AG08396 (cell line): ENCODE measurements around the gene CYB5D1.
"Not testable (repeated sequence)": the region's sequence is repeated elsewhere in the genome, so short reads cannot be mapped to it uniquely, and the experiment has no call there.

Source experiments
- DNase-seq: peaks from one replicate; pipeline ENCODE4 v3.0.0; 2012; ENCODE audit warnings: low spot score, mixed read lengths

The CYB5D1 gene

GRCh38 chr17:7857713-7858521 lies at the start of gene CYB5D1:
Gene CYB5D1, plus strand, starts transcription at chr17:7858003. Its CDS starts 132 bp downstream, at chr17:7858135.
- peak; percentile 80 for DNase-seq

- DNase-seq, result no peak
Observed at GRCh38 chr17:7809086-7809790, 48.6 kb upstream of the CYB5D1 start.

DNA sequence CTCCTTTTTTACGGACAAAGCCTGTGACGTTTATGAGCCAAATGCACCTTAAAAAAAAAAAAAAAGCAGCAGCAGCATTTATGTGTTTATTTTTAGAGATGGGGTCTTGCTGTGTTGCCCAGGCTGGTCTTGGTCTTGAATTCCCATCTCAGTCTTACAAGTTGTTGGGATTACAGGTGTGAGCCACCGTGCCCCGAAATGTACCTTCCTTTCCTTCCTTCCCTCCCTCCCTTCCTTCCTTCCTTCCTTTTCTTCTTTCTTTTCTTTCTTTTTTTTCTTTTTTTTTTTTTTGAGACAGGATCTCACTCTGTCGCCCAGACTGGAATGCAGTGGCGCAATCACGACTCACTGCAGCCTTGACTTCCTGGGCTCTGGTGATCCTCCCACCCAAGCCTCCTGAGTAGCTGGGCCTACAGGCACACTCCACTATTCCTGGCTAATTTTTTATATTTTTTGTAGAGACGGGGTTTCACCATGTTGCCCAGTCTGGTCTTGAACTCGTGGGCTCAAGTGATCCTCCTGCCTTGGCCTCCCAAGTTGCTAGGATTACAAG lies 47.9 kb upstream of the CYB5D1 start:
- DNase-seq, result not testable (repeated sequence)

- no peak for DNase-seq
Observed at GRCh38 chr17:7811251-7811650, 46.6 kb upstream of the CYB5D1 start.

GRCh38 chr17:7814969-7815368 lies 42.8 kb upstream of the CYB5D1 start:
- no peak for DNase-seq

DNA sequence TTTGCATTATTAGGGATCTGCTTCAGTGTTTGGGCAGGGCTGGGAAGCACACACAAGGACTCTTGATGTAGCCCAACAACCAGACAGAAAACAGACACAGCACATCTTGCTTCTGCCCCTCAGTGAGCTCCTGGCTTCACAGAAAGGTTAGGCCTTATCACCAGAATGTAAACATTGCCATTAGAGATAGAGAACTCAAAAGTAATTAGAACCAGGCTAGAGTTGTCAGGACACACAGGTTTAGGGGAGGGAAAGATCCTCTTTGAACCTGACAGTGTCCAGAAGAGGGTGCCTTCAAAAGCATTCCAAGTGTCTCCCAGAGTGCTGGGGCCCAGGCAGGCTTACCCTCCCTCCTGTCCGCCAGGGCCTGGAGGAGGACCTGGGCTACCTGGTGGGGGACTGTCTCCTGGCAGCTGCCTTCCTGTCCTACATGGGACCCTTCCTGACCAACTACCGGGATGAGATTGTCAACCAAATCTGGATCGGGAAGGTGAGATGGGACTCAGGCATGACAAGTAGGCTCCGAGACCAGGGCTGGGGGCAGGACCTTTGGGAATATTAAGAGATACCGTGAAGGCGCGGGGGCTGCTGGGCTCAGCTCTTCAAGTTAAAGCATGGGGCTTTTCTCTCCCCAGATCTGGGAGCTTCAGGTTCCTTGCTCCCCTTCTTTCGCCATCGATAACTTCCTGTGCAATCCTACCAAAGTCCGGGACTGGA lies 40.7 kb upstream of the CYB5D1 start:
- DNase-seq, result no peak

- DNase-seq, result no peak
Observed at GRCh38 chr17:7817643-7817964, 40.2 kb upstream of the CYB5D1 start.

DNA sequence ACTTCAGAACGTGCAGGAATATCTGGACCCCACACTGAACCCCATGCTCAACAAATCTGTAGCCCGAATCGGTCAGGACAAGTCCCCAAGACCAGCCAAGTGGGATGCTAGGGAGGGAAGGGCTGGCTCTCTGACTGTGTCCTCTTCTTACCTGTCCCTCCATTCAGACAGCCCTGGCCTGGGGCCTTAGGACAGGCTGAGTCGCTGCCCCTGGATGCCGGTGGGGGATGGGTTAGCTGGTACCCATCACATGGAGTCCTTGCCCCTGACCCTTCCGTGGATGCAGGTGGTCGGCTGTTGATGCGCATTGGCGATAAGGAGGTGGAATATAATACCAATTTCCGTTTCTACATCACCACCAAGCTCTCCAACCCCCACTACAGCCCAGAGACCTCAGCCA lies 39.8 kb upstream of the CYB5D1 start:
- DNase-seq, result no peak

- DNase-seq, result no peak
Observed at GRCh38 chr17:7818746-7819645, 38.8 kb upstream of the CYB5D1 start.

- no peak for DNase-seq
Observed at GRCh38 chr17:7820231-7820630, 37.6 kb upstream of the CYB5D1 start.

- DNase-seq, result no peak
Observed at GRCh38 chr17:7822126-7822525, 35.7 kb upstream of the CYB5D1 start.

GRCh38 chr17:7823581-7824001 lies 34.2 kb upstream of the CYB5D1 start:
- DNase-seq, result no peak

DNA sequence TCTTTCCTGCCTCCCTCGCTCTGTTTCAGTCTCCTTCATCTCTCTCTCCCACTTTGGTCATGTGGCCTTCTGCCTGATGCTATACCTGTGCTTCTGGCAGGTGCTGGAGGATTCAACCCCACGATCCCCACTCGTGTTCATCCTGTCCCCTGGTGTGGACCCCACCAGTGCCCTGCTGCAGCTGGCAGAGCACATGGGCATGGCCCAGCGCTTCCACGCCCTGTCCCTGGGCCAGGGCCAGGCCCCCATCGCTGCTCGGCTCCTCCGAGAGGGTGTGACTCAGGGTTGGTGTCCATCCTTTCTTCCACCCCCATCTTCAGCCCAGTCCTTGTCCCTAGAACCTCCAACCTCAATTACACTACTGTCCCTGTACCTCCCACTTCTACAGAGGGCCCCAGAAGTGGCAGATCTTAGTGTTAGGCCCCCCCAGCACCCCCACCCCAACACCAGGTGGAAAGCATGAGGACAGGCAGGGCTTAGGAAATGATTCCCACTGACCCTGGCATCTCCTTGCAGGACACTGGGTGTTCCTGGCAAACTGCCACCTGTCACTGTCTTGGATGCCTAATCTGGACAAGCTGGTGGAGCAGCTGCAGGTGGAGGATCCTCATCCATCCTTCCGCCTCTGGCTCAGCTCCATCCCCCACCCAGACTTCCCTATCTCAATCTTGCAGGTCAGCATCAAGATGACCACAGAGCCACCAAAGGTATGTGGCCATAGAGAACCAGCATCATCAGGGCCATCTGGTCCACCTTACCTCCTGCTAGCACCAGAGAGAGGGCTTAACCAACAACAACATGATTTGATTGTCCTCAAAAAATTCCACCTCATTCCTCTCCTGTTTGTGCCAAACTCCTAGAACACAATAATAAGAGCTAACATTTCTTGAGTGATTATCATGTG lies 33.5 kb upstream of the CYB5D1 start:
- DNase-seq, result no peak

DNA sequence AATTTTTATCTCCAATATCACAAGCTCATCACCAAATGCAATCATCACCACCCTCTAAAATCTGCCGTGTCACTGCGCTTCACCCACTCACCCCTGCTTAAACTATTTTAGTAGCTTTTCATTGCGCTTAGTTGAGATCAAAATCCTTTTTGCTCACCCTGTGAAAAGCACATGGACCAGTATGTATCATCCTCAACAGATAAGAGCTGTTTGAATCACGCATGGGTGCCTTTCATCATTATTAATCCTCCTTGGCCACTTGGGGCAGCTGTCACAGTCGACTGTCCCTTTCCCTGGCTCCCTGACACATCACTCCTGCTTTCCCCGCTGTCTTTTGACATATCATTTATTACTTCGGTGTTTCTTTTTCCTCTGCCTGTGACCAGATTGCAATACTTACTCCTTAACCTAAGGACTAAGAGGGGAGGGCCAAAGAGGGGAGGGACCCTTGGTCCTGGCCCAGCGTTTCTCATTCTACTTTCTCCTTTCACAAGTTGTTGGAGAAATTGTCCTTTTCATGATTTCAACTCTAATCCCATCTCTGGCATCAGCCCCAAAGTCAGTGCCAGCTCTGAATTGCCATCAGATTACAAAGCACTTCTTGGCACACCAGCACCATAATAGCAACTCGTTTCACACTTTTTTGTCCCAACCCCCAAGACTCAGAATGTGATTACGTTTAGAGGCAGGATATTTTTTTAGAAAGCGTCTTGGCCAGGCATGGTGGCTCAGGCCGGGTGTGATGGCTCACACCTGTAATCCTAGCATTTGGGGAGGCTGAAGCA lies 32.4 kb upstream of the CYB5D1 start:
- no peak for DNase-seq

DNA sequence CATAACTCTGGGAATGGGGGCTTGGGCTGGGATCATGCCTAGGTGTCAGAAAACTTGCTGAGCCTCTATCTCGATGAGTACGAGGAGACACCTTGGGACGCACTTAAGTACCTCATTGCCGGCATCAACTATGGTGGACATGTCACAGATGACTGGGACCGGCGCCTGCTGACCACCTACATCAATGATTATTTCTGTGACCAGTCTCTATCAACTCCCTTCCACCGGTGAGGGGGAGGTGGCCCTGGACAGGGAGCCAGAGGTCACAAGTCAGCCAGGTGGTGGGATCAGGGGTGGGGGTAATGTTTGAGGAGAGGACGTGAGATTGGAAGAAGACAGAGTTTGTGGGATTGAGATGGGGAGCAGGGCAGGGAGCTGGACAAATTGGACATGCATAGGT lies 27.2 kb upstream of the CYB5D1 start:
- DNase-seq, result no peak

DNA sequence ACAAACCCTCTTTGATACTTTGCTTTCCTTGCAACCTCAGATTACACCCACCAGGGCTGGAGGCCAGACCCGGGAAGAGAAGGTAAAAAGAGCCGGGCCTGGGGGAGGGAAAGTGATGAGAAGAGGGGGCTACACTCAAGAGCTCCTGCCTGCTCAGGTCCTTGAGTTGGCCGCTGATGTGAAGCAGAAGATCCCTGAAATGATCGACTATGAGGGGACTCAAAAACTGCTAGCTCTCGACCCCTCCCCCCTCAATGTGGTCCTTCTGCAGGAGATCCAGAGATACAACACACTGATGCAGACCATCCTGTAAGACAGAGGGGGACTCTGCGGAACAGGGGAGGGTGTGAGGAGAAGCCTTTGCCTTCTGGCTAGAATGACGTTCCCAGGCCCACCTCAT lies 26.6 kb upstream of the CYB5D1 start:
- no peak for DNase-seq

DNA sequence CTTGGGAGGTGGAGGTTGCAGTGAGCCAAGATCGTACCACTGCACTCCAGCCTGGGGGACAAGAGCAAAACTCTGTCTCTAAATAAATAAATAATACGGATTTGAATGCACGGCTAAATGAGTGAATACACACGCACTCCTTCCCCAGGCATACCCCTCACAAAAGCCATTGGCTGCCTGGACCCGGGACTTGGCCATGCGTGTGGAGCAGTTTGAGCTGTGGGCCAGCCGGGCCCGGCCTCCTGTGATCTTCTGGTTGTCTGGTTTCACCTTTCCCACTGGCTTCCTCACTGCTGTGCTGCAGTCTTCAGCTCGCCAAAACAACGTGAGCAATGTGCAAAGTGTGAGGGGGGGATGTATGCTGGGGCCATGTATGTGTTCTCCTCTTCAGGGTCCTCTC lies 25.4 kb upstream of the CYB5D1 start:
- DNase-seq, result no peak

DNA sequence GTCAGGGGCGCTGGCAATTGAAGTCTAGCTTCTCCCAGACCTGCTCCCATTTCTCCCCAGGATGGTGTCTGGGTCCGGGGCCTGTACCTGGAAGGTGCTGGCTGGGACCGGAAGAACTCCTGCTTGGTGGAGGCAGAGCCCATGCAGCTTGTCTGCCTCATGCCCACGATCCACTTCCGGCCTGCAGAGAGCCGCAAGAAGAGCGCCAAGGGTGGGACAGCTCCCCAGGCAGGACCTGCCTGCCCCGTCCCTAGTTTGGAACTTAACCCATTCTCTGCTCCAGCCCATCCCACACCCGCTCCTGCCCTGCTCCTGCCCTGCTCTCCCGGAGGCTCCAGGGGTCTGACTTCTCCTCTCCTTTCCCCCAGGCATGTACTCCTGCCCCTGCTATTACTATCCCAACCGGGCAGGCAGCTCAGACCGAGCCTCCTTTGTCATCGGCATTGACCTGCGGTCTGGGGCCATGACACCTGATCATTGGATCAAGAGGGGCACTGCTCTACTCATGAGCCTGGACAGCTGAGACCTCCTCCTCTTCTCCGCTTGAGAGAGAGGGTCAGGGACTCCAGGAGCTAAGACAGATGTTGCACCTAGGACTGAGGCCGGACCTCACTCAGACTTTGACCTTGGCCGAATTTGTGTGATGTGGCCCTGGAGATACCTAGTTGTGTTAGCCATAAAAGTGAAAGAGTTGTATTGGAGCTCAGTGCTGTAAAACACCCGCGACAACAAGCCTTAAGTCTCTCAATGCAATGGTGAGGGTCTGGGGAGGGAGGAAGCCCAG lies 24.6 kb upstream of the CYB5D1 start:
- no peak for DNase-seq
